ENCODE data around the gene NHP2.

Gene NHP2

GRCh38 chr5:178174456-178174855, 20.8 kb upstream of the NHP2 start:
- DNase-seq = no peak

GRCh38 chr5:178170455-178170854, 16.8 kb upstream of the NHP2 start:
- DNase-seq = no peak

GRCh38 chr5:178165581-178165980, 11.9 kb upstream of the NHP2 start:
- DNase-seq = no peak

GRCh38 chr5:178163772-178164735, 10.4 kb upstream of the NHP2 start:
- peak; percentile 91 for DNase-seq

GRCh38 chr5:178162481-178162880, 8.8 kb upstream of the NHP2 start:
- DNase-seq = no peak

GRCh38 chr5:178160176-178160575, 6.5 kb upstream of the NHP2 start:
- DNase-seq = no peak

- no peak for DNase-seq
Measured at GRCh38 chr5:178155065-178155464, 1.4 kb upstream of the NHP2 start.

GRCh38 chr5:178152491-178153444, 917 bp downstream of the NHP2 start:
- DNase-seq = no peak

- DNase-seq = no peak
Measured at GRCh38 chr5:178150977-178151734, 2.5 kb downstream of the NHP2 start.

GRCh38 chr5:178149199-178149932, 4.3 kb downstream of the NHP2 start:
- no peak for DNase-seq

GRCh38 chr5:178147406-178147805, 6.3 kb downstream of the NHP2 start:
- DNase-seq = no peak

GRCh38 chr5:178145965-178146820, 7.5 kb downstream of the NHP2 start:
- DNase-seq = peak; percentile 80

GRCh38 chr5:178143901-178144300, 9.8 kb downstream of the NHP2 start:
- no peak for DNase-seq

- no peak for DNase-seq
Measured at GRCh38 chr5:178143246-178143645, 10.4 kb downstream of the NHP2 start.

- no peak for DNase-seq
Measured at GRCh38 chr5:178142642-178143041, 11.0 kb downstream of the NHP2 start.

- DNase-seq = no peak
Measured at GRCh38 chr5:178141550-178141949, 12.1 kb downstream of the NHP2 start.

GRCh38 chr5:178137991-178138390, 15.7 kb downstream of the NHP2 start:
- DNase-seq = no peak

GRCh38 chr5:178136990-178137389, 16.7 kb downstream of the NHP2 start:
- DNase-seq = no peak

- no peak for DNase-seq
Measured at GRCh38 chr5:178131446-178131996, 22.2 kb downstream of the NHP2 start.

GRCh38 chr5:178130576-178131445, 22.9 kb downstream of the NHP2 start, which contains the start of gene RMND5B:
Gene RMND5B (plus strand): TSS chr5:178131014. CDS start chr5:178138120, 7,106 bp downstream.
- peak; percentile 84 for DNase-seq
